Transverse colon (tissue), 4 donors: Measurements from ENCODE around the gene USP6NL. TPM values are rescaled to one million over a fixed set of nuclear protein-coding genes. Genes with fewer than 3 reads are reported as not detected.
"Not testable (repeated sequence)": the region's sequence is repeated elsewhere in the genome, so short reads cannot be mapped to it uniquely, and the experiment has no call there.

Source experiments
- DNase-seq: peaks from one replicate; pipeline ENCODE4 v3.0.0-alpha.2; 2019
- H3K27ac ChIP-seq, 4 donors: fragments of 200-600 bp; sonication (generic); 2 replicates each; pipeline ENCODE4 v1.5.1; 2016 to 2018; ENCODE audit warnings: inconsistent platforms in 4 of 4
- H3K27me3 ChIP-seq: fragments of 200-600 bp; sonication (generic); 2 replicates; pipeline ENCODE4 v1.5.1; 2017; ENCODE audit warnings: inconsistent platforms
- H3K36me3 ChIP-seq, 4 donors: fragments of 200-600 bp; sonication (generic); 2 replicates each; pipeline ENCODE4 v1.5.1; 2017 to 2019; ENCODE audit warnings: inconsistent platforms in 4 of 4
- H3K4me1 ChIP-seq, 4 donors: fragments of 200-600 bp; sonication (generic); 2 replicates each; pipeline ENCODE4 v1.5.1; 2017 to 2020; ENCODE audit warnings: inconsistent platforms in 4 of 4
- H3K4me3 ChIP-seq, 4 donors: fragments of 200-600 bp; sonication (generic); 1 replicate in 1 of 4; 2 replicates in 3 of 4; pipeline versions ENCODE4 v1.5.1 to v1.6.1; 2017 to 2019; ENCODE audit warnings: inconsistent platforms in 4 of 4
- H3K9me3 ChIP-seq, 2 donors: fragments of 200-600 bp; sonication (generic); 2 replicates each; pipeline ENCODE4 v1.5.1; 2017 to 2019; ENCODE audit warnings: inconsistent platforms in 2 of 2
- CTCF ChIP-seq, 5 experiments: fragments of 200-600 bp in 3 of 5; fragments of 450-650 bp in 2 of 5; sonication (generic) in 3 of 5; IDR thresholded peaks; 1 replicate in 2 of 5; 2 replicates in 3 of 5; pipeline ENCODE4 v1.5.1; 2016 to 2017; ENCODE audit warnings: antibody characterized with exemption in 5 of 5, inconsistent platforms in 3 of 5, mild to moderate bottlenecking in 2 of 5, moderate library complexity in 1 of 5
- EP300 ChIP-seq: sonication (generic); formaldehyde crosslinking; IDR thresholded peaks from one replicate; pipeline ENCODE4 v1.6.1; 2017; ENCODE audit warnings: antibody characterized with exemption, low read depth
- POLR2A ChIP-seq: fragments of 450-650 bp; IDR thresholded peaks from one replicate; pipeline ENCODE4 v1.6.1; 2016; ENCODE audit warnings: antibody characterized with exemption, mild to moderate bottlenecking, moderate library complexity
- POLR2AphosphoS5 ChIP-seq, 3 donors: sonication (generic); formaldehyde crosslinking; IDR thresholded peaks; one replicate each; pipeline ENCODE4 v1.6.1; 2016; ENCODE audit warnings: antibody characterized with exemption in 3 of 3
- WGBS, 2 donors: methylation state at CpG; one replicate each; pipeline ENCODE4 v1.1.5; 2018; ENCODE audit warnings: low coverage in 1 of 2; 5-methylcytosine and 5-hydroxymethylcytosine counted together
- in situ Hi-C, 4 donors: fragments of 200-750 bp; cut with MboI; loops; one replicate each; pipeline versions ENCODE4 v1.15.0 to v1.15.1; 2017; ENCODE audit warnings: low sequenced_read_pairs in 3 of 4, low pct_ligation_motif_present in 1 of 4, low pct_unique_long_range_greater_than_20kb in 1 of 4
- intact Hi-C: fragments of 100-400 bp; cut with DNase I; formaldehyde crosslinking; loops from one replicate; pipeline ENCODE4 v1.15.1; 2023; ENCODE audit warnings: low total_unique reads
- total RNA-seq, 4 donors: library from RNA; depleted of rRNA; stranded (reverse); fragments of >200 nt; gene quantifications; one replicate each; pipeline ENCODE4 v1.1.0, GENCODE V29; 2016

USP6NL gene
- total RNA-seq, 4 donors from 2014 or later: 17.3 to 45.8 (median 26.6) TPM

DNA sequence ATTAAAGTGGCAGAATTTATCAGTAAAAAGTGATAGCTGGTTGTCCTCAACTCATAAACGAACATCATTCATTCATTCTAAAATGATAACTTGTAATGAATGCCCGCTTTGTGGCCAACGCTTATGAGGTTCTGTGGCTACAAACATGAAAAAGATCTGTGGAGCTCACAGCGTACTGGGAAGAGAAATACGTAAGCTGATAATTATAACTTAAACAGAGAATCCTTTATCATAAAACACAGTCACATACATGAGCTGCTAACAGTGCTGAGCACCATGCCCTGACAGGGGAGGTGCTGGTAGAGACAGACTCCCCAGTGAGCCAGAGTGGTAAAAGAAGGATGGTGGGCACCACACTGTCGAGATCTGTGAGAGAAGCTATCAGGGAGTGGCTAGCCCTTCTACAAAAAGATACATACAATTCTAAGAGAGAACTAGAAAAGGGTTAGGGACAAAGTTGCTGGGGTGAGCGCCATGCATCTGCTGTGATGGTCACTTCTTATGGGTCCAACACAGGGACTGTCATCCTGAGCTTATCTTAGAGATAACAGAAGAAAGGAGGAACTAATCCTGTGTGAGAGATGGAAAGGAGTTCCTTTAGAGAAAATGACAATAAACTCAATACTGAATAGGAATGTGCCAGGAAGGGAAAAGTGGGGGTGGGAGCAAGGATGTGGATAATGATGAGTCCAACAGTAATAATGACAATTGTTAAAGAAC lies 106.7 kb downstream of the USP6NL start:
- WGBS, 2 donors: 93 to 98% methylated on average over 6 to 7 of the region's 7 CpGs
- Histone ChIP-seq H3K9me3 (no peaks in the 10 kb centered on the region), H3K4me1 (no peaks in the 10 kb centered on the region), H3K36me3 (peaks cover 0 to 5% (median 0%) of the 10 kb centered on the region in 4 donors), H3K27ac (no peak overlapping the region), H3K27me3 (no peaks in the 10 kb centered on the region), H3K4me3 (no peak overlapping the region)
- in situ Hi-C loops (no loop called here), intact Hi-C loops (no loop called here)
- no peak for DNase-seq
- no peak for TF ChIP-seq CTCF (IDR thresholded peaks at IDR 0.05)
- TF ChIP-seq POLR2A: no peak
- TF ChIP-seq POLR2AphosphoS5 (IDR thresholded peaks at IDR 0.05): no peak
- no peak for TF ChIP-seq EP300

GRCh38 chr10:11501600-11501999 lies 109.8 kb downstream of the USP6NL start:
- Histone ChIP-seq H3K36me3 (peaks cover 0 to 5% (median 0%) of the 10 kb centered on the region in 4 donors), H3K4me1 (no peaks in the 10 kb centered on the region), H3K9me3 (no peaks in the 10 kb centered on the region), H3K4me3 (no peak overlapping the region), H3K27ac (no peak overlapping the region), H3K27me3 (no peaks in the 10 kb centered on the region)
- DNase-seq: no peak
- intact Hi-C loops (no loop called here), in situ Hi-C loops (no loop called here)
- TF ChIP-seq EP300 (no peak), POLR2AphosphoS5 (IDR thresholded peaks at IDR 0.05) (no peak), CTCF (IDR thresholded peaks at IDR 0.05) (no peak), POLR2A (no peak)
- 78% methylated on average over 3 of the region's 3 CpGs; no CpG with 5 or more reads in 1 of the 2 donors for WGBS, 2 donors

DNA sequence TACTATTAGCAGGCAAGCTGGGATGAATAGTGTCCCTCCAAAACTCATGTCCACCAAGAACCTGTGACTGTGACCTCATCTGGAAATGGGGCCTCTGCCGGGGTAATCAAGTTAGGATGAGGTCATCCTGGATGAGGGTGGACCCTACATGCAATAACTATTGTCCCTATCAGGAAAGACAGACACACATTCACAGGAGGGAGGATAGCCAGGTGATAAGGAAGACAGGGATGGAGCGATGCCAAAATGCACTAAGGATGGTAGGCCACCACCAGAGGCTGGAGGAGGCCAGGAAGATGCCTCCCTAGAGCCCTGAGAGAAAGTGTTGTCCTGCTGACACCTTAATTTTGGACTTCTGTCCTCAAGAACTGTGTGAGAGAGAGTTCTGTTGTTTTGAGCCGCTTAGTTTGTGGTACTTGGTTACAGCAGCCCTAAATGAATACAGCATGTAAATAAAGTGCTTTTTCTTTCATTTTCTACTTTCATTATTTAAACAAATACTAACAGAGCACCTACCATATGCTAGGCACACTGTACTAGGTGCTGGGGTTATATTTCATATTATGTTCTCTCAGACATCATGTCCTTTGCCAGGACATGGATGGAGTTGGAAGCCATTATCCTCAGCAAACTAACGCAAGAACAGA lies 111.9 kb downstream of the USP6NL start:
- intact Hi-C loops: no loop called here
- no peak for TF ChIP-seq POLR2A
- no peak for TF ChIP-seq POLR2AphosphoS5 (IDR thresholded peaks at IDR 0.05)
- TF ChIP-seq CTCF (IDR thresholded peaks at IDR 0.05): no peak
- no peak for DNase-seq

GRCh38 chr10:11498399-11498798 lies 113.1 kb downstream of the USP6NL start:
- no peak overlapping the region for H3K4me3 ChIP-seq
- peaks cover 0 to 7% (median 3%) of the 10 kb centered on the region in 4 donors for H3K36me3 ChIP-seq
- intact Hi-C loops (no loop called here), in situ Hi-C loops (no loop called here)
- WGBS, 2 donors: 78 to 83% methylated on average over 2 of the region's 2 CpGs
- no peaks in the 10 kb centered on the region for H3K27me3 ChIP-seq
- no peak for DNase-seq
- no peaks in the 10 kb centered on the region for H3K9me3 ChIP-seq
- H3K4me1 ChIP-seq: no peaks in the 10 kb centered on the region
- no peak overlapping the region for H3K27ac ChIP-seq
- TF ChIP-seq POLR2AphosphoS5 (IDR thresholded peaks at IDR 0.05) (no peak), EP300 (no peak), CTCF (IDR thresholded peaks at IDR 0.05) (no peak), POLR2A (no peak)

More for the DNA sequence above, 111.9 kb downstream of the USP6NL start:
- 69 to 77% methylated on average over 2 to 4 of the region's 4 CpGs for WGBS, 2 donors
- H3K9me3 ChIP-seq: no peaks in the 10 kb centered on the region
- H3K4me1 ChIP-seq: no peaks in the 10 kb centered on the region
- in situ Hi-C loops: no loop called here
- no peak overlapping the region for H3K27ac ChIP-seq
- no peaks in the 10 kb centered on the region for H3K27me3 ChIP-seq
- no peak overlapping the region for H3K4me3 ChIP-seq
- peaks cover 0 to 5% (median 0%) of the 10 kb centered on the region in 4 donors for H3K36me3 ChIP-seq

DNA sequence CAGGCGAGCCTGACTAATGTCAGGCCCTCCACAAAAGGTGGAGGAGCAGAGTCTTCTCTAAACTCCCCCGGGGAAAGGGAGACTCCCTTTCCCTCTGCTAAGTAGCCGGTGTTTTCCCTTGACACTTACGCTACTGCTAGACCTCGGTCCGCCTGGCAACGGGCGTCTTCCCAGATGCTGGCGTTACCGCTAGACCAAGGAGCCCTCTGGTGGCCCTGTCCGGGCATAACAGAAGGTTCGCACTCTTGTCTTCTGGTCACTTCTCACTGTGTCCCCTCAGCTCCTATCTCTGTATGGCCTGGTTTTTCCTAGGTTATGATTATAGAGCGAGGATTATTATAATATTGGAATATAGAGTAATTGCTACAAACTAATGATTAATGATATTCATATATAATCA lies 116.5 kb downstream of the USP6NL start:
- DNase-seq, in situ Hi-C loops, H3K9me3 ChIP-seq, H3K4me1 ChIP-seq, H3K27ac ChIP-seq, H3K4me3 ChIP-seq, H3K27me3 ChIP-seq, intact Hi-C loops: not testable (repeated sequence)
- 93 to 100% methylated on average over 2 to 12 of the region's 13 CpGs for WGBS, 2 donors
- peaks cover 0 to 20% (median 3%) of the 10 kb centered on the region in 4 donors for H3K36me3 ChIP-seq
